NCI-H748 treated with DMSO at 0.1 percent for 48 hours (cell line): ENCODE data around the gene TTLL11.

ENCODE experiments used
- DNase-seq: peaks from one replicate; lab custom pipeline; 2025; lab: John Stamatoyannopoulos, UW

TTLL11 gene

DNA sequence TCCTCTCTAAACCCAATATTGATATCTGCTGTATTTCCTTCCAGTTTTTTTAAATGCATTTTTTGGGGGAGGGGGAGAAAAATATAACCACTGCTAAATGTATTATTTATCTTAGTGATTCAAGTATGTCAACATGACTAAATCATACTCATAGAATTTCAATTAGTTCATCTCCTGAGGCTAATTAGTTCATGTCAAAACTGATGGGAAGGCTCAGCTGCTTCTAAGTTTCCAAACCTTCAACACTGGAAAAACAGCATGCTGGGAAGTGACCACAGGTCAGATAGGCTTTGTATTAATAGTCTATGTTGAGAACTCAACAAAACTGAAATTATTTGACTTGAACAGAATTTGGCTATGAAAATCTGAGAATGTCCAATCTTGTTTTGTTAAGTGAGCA, 118.7 kb downstream of the TTLL11 start:
- no peak for DNase-seq

- no peak for DNase-seq
Measured at GRCh38 chr9:121972501-121972981, 120.6 kb downstream of the TTLL11 start.

DNA sequence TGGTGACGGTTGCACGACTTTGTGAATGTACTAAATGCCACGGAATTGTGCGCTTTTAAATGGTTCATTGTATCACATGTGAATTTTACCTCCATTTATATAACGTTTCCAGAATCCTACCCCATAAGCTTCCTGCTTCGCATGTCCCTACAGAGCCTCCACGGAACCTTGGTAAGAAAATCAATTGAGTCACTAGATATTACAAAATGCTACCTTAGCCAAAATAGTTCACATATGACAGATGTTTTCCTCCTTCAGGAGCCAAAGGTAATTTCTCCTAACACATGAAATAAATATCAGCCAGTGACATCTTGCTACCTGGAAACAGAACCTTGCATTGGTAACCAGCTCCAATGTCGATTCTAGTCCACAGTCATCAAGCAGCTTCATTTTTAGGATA, 125.1 kb downstream of the TTLL11 start:
- DNase-seq, result no peak

GRCh38 chr9:121966706-121967105, 126.4 kb downstream of the TTLL11 start:
- DNase-seq, result no peak

DNA sequence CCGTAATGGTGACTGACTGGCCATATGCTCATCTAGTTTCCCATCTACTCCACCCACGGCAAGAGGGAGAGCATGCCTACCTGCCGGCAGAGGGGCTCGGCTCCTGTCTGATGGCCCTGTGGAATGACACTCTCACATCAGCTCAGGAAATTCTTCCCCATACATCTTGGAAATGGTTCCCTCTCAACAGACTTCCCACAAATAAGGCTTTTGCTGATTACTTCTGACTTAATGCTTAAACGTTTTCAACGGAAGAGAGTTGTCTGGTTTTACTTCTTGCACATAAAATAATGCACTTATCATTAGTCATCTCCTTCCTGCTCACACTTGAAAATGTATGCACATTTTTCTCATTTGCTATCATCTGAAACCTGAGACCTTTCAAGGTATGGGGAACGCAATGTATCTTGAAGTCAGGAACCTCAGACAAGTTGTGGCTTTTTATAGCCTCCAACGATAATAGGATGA, 129.5 kb downstream of the TTLL11 start:
- DNase-seq, result no peak

DNA sequence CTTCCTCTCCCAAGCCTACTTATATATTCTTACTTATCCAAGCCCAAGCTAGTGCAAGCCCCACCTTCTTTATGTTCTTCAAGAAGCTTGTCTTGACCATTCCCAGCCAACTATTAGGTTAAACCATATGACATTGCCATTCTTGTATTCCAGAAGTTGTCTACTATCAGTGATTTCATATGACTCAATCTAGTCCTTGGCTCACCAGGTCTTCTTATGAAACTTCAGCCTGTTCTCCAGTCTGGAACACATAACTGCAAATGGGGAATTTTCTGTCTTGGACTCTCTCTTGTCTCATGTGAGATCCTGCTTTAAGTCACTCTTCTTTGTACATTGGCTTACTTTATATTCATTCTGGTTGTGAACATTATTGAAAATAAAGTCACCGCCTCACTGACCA, 130.7 kb downstream of the TTLL11 start:
- no peak for DNase-seq

- DNase-seq, result no peak
Measured at GRCh38 chr9:121960665-121961064, 132.4 kb downstream of the TTLL11 start.

DNA sequence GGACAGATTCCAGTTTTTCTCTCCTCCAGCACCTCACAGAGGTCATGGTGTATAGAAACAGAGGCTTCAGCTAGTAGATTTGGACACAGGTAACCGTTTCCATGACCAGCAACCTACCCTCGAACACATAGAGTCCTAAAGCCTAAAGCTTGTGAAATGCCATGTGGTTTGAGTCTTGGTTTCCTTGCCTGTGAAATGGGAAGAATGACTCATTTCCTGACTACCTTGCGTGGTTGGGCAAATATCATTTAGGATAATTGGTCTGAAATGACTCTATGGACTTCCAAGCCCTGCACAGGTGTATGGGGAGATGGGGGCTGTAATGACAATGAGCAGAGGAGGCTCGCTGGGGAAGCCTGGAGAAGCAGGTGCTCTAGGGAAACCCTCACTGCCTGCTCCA, 134.6 kb downstream of the TTLL11 start:
- no peak for DNase-seq

- DNase-seq, result no peak
Measured at GRCh38 chr9:121956808-121957207, 136.3 kb downstream of the TTLL11 start.

DNA sequence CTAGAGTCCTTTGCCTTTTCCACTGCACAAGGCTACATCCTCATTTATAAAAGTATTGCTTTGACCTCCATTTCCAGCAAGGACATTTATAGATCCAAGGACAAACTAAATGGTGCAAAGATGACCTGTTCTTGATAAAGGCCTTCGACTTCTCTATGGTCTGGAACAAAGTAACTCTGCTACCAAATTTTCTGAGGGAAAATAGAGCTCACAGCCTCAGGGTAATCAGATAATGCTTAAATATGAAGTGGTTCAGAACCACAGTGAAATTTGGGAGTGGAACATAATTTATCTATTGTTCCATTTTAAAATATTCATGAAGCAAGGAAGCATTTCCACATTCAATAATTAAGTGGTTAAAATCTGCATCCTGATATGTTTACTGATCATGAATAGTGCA, 137.5 kb downstream of the TTLL11 start:
- no peak for DNase-seq

- no peak for DNase-seq
Measured at GRCh38 chr9:121954477-121955140, 138.5 kb downstream of the TTLL11 start.

DNA sequence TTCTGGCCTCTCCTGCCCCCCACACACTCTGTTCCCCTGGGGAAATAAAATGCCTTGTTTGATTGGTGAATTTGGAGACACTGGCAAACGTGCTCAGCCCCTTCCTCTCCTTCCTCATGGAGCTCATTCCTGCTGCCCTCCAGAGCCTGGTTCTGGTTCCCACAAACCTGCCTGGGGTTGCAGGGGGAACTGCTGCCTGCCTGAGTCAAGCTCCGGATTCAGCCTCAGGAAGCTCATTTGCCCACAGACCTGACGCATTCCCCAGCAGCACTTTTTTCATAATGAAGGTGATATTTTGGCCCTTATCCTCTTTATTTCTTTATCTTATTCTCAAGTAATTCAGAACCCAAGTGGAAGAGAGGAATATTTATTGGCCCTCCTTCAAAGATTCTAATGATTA, 140.5 kb downstream of the TTLL11 start:
- no peak for DNase-seq

- DNase-seq, result no peak
Measured at GRCh38 chr9:121950866-121951265, 142.2 kb downstream of the TTLL11 start.

- no peak for DNase-seq
Measured at GRCh38 chr9:121950441-121950840, 142.7 kb downstream of the TTLL11 start.

DNA sequence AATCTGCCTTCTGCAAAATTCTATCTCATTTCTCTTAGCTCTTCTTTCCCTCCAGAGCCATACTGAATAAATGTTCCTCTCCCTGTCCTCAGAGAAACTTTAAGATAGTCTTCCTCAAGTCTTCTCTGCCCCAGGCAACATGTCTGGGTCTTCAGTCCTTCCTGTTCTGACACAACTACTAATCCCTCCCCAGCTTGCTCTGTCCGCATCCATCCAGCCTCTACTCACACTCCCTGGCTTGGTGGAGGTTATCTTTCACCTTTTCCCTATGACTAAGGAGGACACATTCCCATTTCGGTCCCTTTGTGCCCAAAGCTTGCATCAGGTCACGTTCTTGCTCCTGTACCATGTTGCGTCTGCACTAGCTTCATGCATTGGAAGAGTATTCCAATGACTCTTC, 143.3 kb downstream of the TTLL11 start:
- no peak for DNase-seq

DNA sequence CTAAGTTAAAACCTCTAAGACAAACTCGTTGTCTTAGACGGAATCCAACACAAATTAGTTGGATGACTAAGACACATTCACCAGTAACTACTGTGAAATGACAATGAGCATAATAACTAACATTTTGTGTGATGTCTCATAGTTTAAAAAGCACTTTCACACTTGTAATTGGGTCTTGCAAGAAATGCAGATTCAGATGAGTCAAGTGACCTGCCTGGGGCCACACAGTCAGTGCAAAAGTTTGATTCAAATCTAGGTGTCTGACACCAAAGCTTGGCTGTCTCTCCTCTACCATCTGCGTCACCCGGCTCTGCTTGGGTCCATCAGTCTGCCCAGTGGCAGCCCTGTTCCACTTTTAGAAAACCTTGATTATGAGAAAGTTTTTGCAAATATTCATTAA, 143.7 kb downstream of the TTLL11 start:
- DNase-seq, result no peak

- DNase-seq, result no peak
Measured at GRCh38 chr9:121947775-121948174, 145.3 kb downstream of the TTLL11 start.

DNA sequence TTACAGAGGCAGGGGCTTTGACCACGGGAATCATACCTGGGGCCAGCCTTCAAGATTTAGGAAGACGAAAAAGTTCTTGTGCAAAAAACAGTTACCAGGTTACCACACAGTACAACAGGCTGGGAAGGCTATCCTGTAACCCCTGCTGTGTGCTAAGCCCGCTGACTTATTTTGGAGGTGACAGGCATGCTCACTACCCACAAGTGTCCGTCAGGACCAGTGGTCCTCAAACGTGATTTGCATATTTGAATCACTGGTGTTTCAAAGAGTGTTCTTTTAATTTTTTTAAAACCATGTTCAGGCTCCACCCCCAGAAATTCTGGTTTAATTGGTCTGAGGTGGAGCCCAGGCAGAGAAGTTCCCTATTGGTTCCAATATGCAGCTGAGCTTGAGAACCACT, 146.6 kb downstream of the TTLL11 start:
- no peak for DNase-seq

- no peak for DNase-seq
Measured at GRCh38 chr9:121945849-121946248, 147.3 kb downstream of the TTLL11 start.

- no peak for DNase-seq
Measured at GRCh38 chr9:121945281-121945680, 147.8 kb downstream of the TTLL11 start.

- no peak for DNase-seq
Measured at GRCh38 chr9:121944711-121945191, 148.4 kb downstream of the TTLL11 start.

DNA sequence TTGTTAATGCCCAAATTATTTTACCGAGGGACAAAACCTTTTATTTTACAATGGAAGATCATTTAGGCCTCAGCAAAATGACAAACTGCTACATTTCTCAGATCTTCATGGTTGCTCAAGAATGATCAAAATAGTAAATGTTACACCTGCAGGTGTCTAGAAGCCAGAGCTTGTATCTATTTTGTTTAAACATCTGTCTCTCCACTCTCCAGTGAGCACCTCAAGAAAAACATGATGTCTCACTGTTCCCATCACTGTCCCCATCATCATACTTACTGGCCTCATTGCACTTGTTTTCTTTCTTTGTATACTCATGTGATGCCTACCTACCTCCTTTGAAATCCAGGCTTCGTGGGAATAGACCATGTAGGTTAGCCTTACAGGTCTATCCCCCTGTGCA, 149.6 kb downstream of the TTLL11 start:
- DNase-seq, result no peak

GRCh38 chr9:121942866-121943382, 150.2 kb downstream of the TTLL11 start:
- no peak for DNase-seq

GRCh38 chr9:121942313-121942712, 150.8 kb downstream of the TTLL11 start:
- no peak for DNase-seq
